ENCODE measurements around the gene RHOB.

RHOB gene

GRCh38 chr2:20401489-20401835 is 45.4 kb upstream of the RHOB start:
- Histone ChIP-seq H3K27ac (no peak overlapping the region), H3K36me3 (no peaks in the 10 kb centered on the region), H3K4me1 (ENCODE audit: control insufficient read depth in 1 of 2, insufficient read depth in 1 of 2, low read depth in 1 of 2, low read length in 1 of 2) (no peaks in the 10 kb centered on the region), H3K4me3 (ENCODE audit: low read depth in 1 of 2, low read length in 1 of 2) (no peak overlapping the region), H3K27me3 (peaks cover under 1% of the 10 kb centered on the region), H3K9me3 (no peaks in the 10 kb centered on the region)
- TF ChIP-seq CTCF (IDR thresholded peaks at IDR 0.05): no peak

DNA sequence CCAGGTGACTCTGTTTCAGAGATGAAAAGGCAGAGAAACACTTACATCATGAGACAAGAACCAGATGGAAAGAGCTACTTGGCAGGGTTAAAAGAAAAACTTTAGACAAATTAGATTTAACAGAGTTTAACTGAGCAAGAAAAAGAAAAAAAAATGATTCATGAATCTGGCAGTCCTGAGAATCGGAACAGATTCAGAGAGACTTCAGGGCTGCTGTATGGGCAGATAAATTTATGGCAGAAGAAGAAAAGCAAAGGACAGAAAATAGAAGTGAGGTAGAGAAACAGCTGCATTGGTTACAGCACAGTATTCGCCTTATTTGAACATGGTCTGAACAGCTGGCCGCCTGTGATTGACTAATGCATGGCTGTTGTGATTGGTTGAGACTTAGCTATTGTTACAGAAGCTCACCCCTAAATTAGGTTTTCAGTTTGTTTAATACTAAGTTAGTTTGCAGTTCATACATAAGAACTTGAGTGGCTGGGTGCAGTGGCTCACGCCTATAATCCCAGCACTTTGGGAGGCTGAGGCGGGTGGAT is 43.0 kb upstream of the RHOB start:
- TF ChIP-seq CTCF (IDR thresholded peaks at IDR 0.05): no peak
- no peak overlapping the region for H3K27ac ChIP-seq
- H3K4me1 ChIP-seq (ENCODE audit: control insufficient read depth in 1 of 2, insufficient read depth in 1 of 2, low read depth in 1 of 2, low read length in 1 of 2): no peaks in the 10 kb centered on the region
- H3K4me3 ChIP-seq (ENCODE audit: low read depth in 1 of 2, low read length in 1 of 2): no peak overlapping the region
- peaks cover 3% of the 10 kb centered on the region for H3K9me3 ChIP-seq
- no peaks in the 10 kb centered on the region for H3K27me3 ChIP-seq
- no peaks in the 10 kb centered on the region for H3K36me3 ChIP-seq

DNA sequence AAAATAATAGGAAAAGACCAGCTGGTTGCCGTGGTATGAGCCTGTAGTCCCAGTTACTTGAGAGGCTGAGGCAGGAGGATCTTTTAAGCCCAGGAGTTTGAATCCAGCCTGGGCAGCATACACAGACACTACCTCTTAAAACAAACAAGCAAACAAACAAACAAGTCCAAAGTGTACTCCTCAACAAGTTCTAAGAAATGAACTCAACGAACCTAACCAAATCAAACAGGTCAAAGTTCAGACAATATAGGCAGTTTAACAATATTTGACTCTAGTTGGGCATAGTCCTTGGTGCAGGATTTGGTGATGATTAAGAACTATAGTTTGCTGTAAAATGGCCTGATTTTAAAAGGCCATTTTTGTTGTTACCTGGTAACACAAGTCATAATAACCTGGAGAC is 41.9 kb upstream of the RHOB start:
- Histone ChIP-seq H3K27ac (no peak overlapping the region), H3K36me3 (no peaks in the 10 kb centered on the region), H3K4me3 (ENCODE audit: low read depth in 1 of 2, low read length in 1 of 2) (no peak overlapping the region), H3K27me3 (no peaks in the 10 kb centered on the region), H3K4me1 (ENCODE audit: control insufficient read depth in 1 of 2, insufficient read depth in 1 of 2, low read depth in 1 of 2, low read length in 1 of 2) (no peaks in the 10 kb centered on the region), H3K9me3 (peaks cover 8% of the 10 kb centered on the region)
- no peak for TF ChIP-seq CTCF (IDR thresholded peaks at IDR 0.05)

GRCh38 chr2:20409039-20409438 is 37.8 kb upstream of the RHOB start:
- peaks cover 8% of the 10 kb centered on the region for H3K9me3 ChIP-seq
- H3K36me3 ChIP-seq: no peaks in the 10 kb centered on the region
- no peak overlapping the region for H3K27ac ChIP-seq
- H3K27me3 ChIP-seq: no peaks in the 10 kb centered on the region
- no peak overlapping the region for H3K4me3 ChIP-seq (ENCODE audit: low read depth in 1 of 2, low read length in 1 of 2)
- H3K4me1 ChIP-seq (ENCODE audit: control insufficient read depth in 1 of 2, insufficient read depth in 1 of 2, low read depth in 1 of 2, low read length in 1 of 2): peaks cover 3 to 6% of the 10 kb centered on the region in 2 experiments
- no peak for TF ChIP-seq CTCF (IDR thresholded peaks at IDR 0.05)

DNA sequence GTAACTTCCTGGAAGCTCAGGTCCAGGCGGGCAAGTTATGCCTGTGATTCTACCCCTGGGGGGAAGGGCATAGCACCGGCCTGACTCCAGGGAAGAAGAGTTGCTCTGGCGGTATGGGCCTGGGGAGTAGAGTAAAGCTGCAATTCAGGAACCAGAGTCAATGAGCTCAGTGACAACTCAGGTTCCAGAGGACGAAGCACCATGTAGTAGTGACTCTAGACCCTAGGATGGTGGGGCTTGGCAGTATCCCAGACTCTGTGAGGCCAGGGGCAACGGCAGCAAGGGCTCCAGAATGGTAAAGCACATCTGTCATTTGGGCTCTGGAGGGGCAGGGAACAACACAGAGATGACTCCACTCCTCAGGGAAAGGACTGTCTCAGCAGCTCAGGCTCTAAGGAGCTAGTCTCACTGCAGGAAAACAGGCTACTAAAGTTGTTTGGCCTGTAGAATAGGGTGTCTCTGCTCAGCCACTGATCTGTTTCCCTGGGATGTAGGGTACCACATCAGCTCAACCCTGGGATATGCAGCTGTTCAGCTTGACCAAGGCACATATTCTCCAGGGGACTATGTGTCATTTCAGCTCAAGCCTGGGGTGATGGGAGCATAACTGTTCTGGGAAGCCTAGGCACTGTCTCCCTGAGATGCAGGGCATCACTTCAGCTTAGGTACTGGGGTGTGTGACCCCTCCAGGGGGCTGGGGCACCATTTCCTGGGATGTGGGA is 36.2 kb upstream of the RHOB start:
- no peaks in the 10 kb centered on the region for H3K36me3 ChIP-seq
- no peaks in the 10 kb centered on the region for H3K27me3 ChIP-seq
- no peak overlapping the region for H3K27ac ChIP-seq
- H3K9me3 ChIP-seq: peaks cover 8% of the 10 kb centered on the region
- TF ChIP-seq CTCF (IDR thresholded peaks at IDR 0.05): no peak
- no peak overlapping the region for H3K4me3 ChIP-seq (ENCODE audit: low read depth in 1 of 2, low read length in 1 of 2)
- H3K4me1 ChIP-seq (ENCODE audit: control insufficient read depth in 1 of 2, insufficient read depth in 1 of 2, low read depth in 1 of 2, low read length in 1 of 2): peaks cover 3 to 6% of the 10 kb centered on the region in 2 experiments

Data from neutrophil (primary cell).